ENCODE measurements around the gene ABCA2.

Gene ABCA2

DNA sequence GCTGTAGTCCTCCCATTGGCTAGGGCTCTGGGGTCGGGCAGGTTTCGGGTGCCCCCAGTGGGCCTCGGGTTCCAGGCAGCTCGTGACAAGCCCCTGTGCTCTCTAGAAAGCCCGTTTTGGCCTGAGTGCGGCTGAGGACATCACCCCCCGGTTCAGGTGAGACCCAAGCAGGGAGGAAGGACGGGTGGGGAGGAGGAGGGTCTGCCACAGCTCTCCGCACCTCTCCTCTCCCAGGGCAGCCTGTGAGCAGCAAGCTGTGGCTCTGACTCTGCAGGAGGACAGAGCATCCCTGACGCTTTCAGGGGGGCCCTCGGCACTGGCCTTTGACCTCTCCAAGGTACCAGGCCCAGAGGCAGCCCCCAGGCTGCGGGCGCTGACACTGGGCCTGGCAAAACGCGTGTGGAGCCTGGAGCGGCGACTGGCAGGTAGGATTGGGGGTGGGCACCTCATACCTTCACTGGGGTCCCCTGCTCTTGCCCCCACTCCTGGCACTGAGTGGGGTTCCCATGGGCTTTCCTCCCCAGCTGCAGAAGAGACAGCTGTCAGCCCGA, 35.1 kb downstream of the ABCA2 start:
- Mint-ChIP-seq H3K4me1 (peaks cover 22% of the 10 kb centered on the region), H3K9me3 (no peaks in the 10 kb centered on the region), H3K27me3 (no peaks in the 10 kb centered on the region), H3K36me3 (no peaks in the 10 kb centered on the region), H3K27ac (peak overlapping the region; percentile 62), H3K4me3 (peak overlapping the region; percentile 88)

DNA sequence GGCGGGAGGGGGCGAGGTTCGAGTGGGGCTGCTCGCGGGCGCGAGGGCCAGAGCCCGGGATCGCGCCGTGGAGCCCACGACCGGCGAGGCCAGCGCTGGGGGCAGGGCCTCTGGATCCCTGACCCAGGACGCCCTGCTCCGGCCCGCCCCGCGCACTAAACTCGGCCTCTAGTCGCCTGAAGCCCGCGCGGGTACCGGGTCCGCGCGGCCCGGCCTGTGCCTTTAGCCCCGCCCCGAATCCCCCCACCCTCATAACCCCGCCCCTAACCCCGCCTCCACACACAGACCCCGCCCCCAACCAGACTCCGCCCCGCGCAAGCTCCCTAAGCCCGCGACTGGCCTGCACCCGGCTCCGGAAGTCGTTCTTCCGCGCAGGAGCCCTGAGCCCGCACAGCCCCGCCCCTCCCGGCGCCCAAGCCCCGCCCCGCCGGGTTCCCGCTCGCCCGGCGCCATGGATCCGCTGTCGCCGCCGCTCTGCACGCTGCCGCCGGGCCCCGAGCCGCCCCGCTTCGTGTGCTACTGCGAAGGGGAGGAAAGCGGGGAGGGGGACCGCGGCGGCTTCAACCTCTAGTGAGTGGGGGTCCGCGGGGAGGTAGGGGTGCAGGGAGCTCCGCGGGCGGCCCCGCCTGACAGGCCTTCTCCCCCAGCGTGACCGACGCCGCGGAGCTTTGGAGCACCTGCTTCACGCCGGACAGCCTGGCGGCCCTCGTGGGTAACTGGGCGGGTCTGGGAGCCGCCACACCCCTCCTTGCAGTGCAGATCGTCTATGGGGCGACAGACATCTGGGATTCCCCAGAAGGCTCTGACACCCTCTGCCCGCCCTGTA, 35.8 kb downstream of the ABCA2 start, which contains the start of gene PAXX:
Gene PAXX, plus strand, starts transcription at position 430 of the 826 bp plus-strand sequence. Its CDS starts 22 bp downstream, at position 452.
- no peaks in the 10 kb centered on the region for H3K27me3 Mint-ChIP-seq
- peak within 1 kb of the TSS; percentile 72 for H3K27ac Mint-ChIP-seq
- H3K4me1 Mint-ChIP-seq = peaks cover 17% of the 10 kb centered on the region
- no peaks in the 10 kb centered on the region for H3K9me3 Mint-ChIP-seq
- H3K4me3 Mint-ChIP-seq = peak within 1 kb of the TSS; percentile 88
- no peaks in the 10 kb centered on the region for H3K36me3 Mint-ChIP-seq

DNA sequence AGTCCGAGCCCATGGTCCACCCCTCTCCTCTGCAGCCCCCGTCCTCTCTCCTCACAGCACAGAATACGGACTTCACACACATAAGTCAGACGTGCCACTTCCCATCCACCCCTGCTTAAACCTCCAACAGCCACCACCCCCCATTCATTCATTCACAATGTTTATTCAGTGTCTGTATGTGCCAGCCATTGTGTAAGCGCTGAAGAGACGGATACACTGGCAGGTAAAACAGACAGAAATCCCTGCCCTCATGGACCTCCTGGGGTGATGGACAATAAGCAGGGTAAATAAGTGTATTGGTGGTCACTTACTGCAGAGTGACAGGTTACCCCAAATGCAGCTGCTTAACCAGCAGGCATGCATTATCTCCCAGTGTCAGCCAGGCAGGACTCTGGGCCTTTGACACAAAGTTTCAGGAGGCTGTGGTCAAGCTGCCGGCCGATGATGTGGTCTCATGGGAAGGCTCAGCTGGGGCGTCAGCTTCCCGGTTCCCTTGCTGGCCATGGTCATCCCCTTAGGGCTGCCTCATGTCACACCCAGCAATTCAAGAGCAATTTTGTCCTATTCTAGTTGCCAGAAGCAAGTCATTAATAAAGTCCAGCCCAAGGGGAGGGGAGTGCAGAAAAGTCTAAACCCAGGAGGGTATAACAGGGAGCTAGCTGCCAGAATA, 37.7 kb downstream of the ABCA2 start:
- Mint-ChIP-seq H3K4me3 (peak overlapping the region; percentile 75), H3K4me1 (peaks cover 17% of the 10 kb centered on the region), H3K9me3 (no peaks in the 10 kb centered on the region), H3K27ac (peak overlapping the region; percentile 81), H3K36me3 (no peaks in the 10 kb centered on the region), H3K27me3 (no peaks in the 10 kb centered on the region)

DNA sequence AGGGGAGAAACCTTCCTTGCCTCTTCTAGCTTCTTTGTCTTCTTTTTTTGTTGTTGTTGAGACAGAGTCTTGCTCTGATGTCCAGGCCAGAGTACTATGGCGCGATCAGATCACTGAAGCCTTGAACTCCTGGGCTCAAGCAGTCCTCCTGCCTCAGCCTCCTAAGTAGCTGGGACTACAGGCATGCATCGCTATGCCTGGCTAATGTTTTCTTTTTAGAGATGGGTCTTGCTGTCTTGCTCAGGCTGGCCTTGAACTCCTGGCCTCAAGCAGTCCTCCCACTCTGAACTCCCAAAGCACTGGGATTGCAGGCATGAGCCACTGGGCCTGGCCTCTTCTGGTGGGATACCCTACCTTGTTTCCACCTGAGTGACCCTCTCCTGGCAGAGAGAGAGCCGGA, 39.2 kb downstream of the ABCA2 start:
- Mint-ChIP-seq H3K4me1 (peaks cover 18% of the 10 kb centered on the region), H3K36me3 (no peaks in the 10 kb centered on the region), H3K4me3 (no peak overlapping the region), H3K9me3 (no peaks in the 10 kb centered on the region), H3K27ac (no peak overlapping the region), H3K27me3 (peaks cover 2% of the 10 kb centered on the region)

DNA sequence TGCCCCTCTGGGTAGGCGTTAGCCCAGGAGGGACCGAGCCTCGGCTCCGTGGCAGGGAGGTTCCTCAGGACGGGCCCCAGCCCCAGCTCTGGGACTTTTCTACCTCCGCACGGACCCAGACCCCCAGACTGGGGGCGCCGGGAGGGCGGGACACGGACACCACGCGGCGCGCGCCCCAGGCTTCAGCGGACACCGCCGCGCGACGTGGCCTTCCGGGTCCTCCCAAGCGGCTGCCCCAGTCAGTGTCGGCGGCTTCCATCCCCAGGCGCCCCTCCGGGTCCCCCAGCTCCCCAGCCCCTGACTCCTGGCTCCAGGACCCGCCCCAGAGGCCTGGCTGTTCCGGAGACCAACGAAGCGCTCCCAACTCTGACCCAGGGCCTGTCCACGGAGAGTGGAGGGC, 42.2 kb downstream of the ABCA2 start:
- Mint-ChIP-seq H3K4me1 (peaks cover 3% of the 10 kb centered on the region), H3K27me3 (peaks cover 4% of the 10 kb centered on the region), H3K9me3 (no peaks in the 10 kb centered on the region), H3K27ac (no peak overlapping the region), H3K36me3 (no peaks in the 10 kb centered on the region), H3K4me3 (no peak overlapping the region)

DNA sequence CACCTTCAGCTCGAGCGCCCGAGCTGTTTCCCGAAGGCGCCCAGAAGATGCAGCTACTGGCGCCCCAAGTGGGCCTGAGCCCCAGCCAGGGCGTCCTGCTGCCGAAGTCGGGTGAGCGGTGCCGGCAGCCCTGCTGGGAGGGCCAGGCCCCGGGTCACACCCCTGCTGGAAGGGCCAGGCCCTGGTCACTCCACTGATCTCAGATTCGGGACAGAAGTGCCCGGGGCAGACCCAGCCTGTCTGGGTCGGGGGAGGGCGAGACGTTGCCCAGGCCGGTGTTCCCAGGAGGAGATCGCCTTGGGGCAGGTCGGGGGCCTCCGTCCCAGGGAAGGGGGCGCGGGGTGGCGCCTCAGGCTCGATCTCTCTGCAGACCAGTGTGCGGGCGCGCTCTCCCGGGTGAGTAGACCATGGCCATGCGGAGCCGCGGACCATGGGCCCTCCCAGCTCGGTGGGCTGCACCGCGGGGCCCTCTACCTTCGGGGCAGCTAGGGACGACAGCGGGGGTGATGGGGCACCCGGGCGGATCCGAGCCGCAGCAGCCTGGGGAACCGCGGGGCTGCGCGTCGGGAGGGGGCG, 42.9 kb downstream of the ABCA2 start:
- H3K27ac Mint-ChIP-seq = no peak overlapping the region
- H3K9me3 Mint-ChIP-seq = no peaks in the 10 kb centered on the region
- no peaks in the 10 kb centered on the region for H3K36me3 Mint-ChIP-seq
- peaks cover 3% of the 10 kb centered on the region for H3K4me1 Mint-ChIP-seq
- H3K4me3 Mint-ChIP-seq = no peak overlapping the region
- peaks cover 4% of the 10 kb centered on the region for H3K27me3 Mint-ChIP-seq

DNA sequence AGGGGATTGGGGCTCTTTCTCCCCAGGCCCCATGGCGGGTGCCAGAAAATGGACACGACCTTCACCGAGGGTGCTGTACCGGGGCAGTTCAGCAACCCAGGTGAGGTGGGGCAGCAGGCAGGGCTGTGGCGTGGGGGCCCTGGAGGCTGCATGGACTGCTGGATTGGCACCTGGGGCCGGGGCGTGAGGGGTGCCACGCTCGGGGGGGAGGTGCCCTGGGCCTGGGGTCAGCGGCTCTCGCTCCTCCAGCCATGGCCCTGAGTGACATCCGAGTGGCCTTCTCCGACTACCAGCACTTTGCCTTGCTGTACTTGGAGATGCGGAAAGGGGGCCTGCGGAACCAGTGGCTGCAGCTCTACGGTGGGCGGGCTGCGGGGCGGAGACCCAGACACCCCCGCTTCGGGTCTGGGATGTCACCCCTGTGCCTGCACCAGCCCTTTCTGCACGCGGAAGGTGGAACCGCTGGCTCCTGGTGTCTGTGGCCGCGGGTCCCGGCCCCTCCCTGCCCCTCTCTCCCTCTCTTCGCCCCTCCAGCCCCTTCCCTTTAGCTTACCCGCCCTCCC, 43.5 kb downstream of the ABCA2 start:
- Mint-ChIP-seq H3K4me1 (peaks cover 3% of the 10 kb centered on the region), H3K27ac (no peak overlapping the region), H3K4me3 (no peak overlapping the region), H3K36me3 (no peaks in the 10 kb centered on the region), H3K9me3 (no peaks in the 10 kb centered on the region), H3K27me3 (peaks cover 4% of the 10 kb centered on the region)

DNA sequence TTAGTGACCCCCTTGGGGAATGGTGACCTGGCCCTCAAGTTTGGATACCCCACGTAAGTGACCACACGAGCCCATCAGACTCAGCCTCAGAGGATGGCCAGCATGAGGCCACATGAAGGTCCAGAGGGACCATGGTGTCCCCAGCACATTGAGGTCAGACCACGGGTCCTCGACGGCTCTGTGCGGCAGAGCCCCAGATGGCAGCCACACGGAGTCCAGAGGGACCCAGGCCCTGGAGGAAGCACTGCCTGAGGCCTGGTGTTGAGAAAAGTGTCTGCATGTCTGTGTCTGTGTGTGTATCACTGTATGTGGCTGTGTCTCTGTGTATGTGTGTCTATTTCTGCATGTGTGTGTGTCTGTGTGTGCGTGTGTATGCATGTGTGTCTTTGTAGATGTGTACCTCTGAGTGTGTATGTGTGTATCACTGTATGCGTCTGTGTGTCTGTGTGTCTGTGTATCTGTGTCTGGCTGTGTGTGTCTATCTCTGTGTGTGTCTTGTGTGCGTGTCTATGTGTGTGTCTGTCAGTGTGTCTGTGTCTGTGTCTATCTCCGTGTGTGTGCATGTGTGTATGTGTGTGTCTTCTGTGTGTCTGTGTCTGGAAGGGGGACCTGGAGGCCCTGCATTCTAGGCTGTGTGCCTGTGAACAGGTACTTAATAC, 44.3 kb downstream of the ABCA2 start:
- Mint-ChIP-seq H3K4me1 (peaks cover 3% of the 10 kb centered on the region), H3K27me3 (peaks cover 4% of the 10 kb centered on the region), H3K36me3 (no peaks in the 10 kb centered on the region), H3K9me3 (no peaks in the 10 kb centered on the region), H3K4me3 (no peak overlapping the region), H3K27ac (no peak overlapping the region)

DNA sequence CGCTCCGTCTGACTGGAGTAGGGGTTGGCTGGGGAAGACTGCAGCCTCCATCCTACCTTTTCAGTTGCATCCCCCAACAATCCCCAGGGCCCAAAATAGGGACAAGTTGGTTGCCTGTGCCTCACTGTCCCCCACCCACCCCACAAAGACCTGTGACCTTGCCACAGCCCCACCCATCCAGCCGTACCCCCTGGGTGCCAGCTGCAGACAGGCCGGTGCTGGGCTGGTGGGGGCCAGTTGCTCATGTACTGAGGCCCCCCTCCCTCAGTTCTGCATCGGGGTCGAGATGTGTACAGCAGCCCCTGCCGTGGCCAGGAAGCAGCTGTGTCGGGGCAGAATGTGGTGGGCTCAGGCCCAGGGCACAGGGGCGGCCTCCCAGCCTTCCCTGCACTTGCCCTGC, 44.9 kb downstream of the ABCA2 start:
- H3K27ac Mint-ChIP-seq = no peak overlapping the region
- H3K27me3 Mint-ChIP-seq = peaks cover 4% of the 10 kb centered on the region
- H3K4me3 Mint-ChIP-seq = no peak overlapping the region
- H3K4me1 Mint-ChIP-seq = peaks cover 3% of the 10 kb centered on the region
- H3K9me3 Mint-ChIP-seq = no peaks in the 10 kb centered on the region
- no peaks in the 10 kb centered on the region for H3K36me3 Mint-ChIP-seq

DNA sequence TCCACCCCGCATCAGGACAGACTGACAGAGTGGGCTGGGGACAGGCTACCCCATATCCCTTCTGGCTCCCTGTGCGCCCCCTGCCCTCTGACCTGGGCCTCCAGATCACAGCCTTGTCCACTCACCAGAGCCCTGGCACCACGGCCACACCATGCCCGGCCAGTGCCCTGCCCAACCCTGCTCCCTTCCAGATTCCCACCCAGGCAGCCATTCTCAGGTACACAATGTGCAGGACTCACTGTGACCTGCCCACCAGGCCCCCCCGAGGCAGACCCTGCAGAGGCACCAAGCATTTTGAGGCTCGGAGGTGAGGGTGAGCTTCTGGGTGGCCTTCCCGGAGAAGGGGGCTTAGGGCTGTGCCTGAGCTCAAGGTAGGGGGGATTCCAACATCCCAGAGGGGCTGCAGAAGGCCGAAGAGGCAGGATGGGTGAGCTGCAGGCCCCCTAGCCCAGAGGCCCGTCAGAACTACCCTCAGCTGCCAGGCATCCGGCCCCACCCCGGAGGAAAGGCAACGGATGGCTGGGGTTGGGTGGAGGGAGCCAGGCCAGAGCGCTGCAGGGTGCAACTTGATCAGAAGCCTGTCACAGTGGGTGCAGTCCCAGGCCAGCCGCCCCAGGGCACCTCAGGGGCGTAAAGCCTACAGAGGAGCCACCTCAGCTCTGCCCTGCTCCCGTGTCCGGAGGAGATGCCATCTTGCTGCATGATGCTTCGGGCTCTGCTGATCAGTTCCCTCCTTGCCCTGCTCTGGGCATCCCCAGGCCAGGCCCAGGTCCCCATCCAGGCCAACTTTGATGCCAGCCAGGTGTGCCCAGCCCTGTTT, 45.6 kb downstream of the ABCA2 start, which contains the start of gene LCNL1:
Gene LCNL1, plus strand, starts transcription at position 762 of the 820 bp plus-strand sequence. CDS start 594 bp downstream, outside the sequence.
- peaks cover 4% of the 10 kb centered on the region for H3K27me3 Mint-ChIP-seq
- no peaks in the 10 kb centered on the region for H3K36me3 Mint-ChIP-seq
- H3K4me3 Mint-ChIP-seq = no peak within 1 kb of the TSS
- H3K27ac Mint-ChIP-seq = peak within 1 kb of the TSS; percentile 12
- H3K9me3 Mint-ChIP-seq = no peaks in the 10 kb centered on the region
- peaks cover 3% of the 10 kb centered on the region for H3K4me1 Mint-ChIP-seq

DNA sequence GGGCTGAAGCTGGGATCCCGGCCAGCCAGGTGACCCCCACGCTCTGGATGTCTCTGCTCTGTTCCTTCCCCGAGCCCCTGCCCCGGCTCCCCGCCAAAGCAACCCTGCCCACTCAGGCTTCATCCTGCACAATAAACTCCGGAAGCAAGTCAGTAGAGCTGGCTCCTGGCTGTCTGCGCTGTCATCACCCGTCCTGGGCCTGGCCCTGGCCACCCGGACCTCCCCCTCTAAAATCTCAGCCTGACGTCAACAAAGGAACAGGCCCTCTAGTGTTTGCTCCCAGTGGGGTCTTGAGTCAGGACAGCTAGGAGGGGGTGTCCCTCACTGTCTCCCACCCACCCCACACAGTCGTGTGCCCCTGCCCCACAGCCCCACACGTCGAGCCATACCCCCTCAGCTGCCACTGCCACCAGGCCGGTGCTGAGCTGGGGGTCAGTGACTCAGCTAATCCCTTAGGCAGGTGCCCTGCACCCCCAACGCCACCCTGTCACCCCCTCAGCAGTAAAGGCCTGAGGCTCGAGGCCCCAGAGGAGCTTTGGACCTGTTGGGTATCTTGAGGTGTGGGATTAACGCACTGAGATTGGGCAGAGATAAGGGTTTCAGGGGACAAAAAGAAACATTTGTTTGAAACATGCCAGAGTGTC, 46.3 kb downstream of the ABCA2 start:
- no peaks in the 10 kb centered on the region for H3K36me3 Mint-ChIP-seq
- no peak overlapping the region for H3K27ac Mint-ChIP-seq
- peaks cover 4% of the 10 kb centered on the region for H3K27me3 Mint-ChIP-seq
- no peak overlapping the region for H3K4me3 Mint-ChIP-seq
- peaks cover 3% of the 10 kb centered on the region for H3K4me1 Mint-ChIP-seq
- H3K9me3 Mint-ChIP-seq = no peaks in the 10 kb centered on the region

DNA sequence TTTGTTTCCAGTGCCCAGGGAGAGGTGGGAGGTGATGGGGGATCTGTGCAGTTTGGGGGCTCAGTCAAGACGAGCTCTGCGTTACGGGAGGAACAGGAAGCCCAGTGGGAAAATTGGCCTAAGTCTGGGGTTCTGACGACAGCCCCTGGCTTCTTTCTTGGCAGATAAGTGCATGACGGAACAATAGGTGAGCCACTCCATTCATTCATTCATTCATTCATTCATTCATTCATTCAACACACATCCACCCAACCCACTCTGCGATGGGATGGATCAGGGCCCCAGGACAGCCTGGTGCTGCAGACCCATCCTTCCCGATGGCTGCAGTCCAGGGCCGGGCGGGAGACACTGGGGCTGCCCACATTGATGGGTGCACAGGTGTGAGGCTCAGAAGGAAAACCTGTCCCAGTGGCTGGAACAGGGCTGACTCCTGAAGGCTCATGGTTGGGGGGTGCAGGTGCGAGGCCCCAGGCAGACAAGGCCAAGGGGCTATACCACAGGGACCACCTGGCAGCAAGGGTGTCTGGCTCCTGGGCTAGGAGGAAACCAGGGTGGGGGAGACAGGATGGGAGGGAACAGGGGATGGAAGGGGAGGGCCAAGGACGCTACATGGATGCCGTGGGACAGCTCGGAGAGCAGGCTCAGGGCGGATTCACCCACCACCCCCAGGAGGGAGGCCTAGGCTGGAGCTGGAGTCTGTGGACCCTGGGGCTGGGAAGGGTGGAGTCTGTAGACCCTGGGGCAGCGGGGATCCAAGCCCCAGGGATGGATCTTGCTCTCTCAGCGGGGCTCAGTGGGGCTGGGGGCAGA, 47.2 kb downstream of the ABCA2 start:
- peaks cover 3% of the 10 kb centered on the region for H3K4me1 Mint-ChIP-seq
- H3K4me3 Mint-ChIP-seq = no peak overlapping the region
- H3K36me3 Mint-ChIP-seq = no peaks in the 10 kb centered on the region
- H3K27ac Mint-ChIP-seq = no peak overlapping the region
- no peaks in the 10 kb centered on the region for H3K9me3 Mint-ChIP-seq
- H3K27me3 Mint-ChIP-seq = peaks cover 4% of the 10 kb centered on the region

DNA sequence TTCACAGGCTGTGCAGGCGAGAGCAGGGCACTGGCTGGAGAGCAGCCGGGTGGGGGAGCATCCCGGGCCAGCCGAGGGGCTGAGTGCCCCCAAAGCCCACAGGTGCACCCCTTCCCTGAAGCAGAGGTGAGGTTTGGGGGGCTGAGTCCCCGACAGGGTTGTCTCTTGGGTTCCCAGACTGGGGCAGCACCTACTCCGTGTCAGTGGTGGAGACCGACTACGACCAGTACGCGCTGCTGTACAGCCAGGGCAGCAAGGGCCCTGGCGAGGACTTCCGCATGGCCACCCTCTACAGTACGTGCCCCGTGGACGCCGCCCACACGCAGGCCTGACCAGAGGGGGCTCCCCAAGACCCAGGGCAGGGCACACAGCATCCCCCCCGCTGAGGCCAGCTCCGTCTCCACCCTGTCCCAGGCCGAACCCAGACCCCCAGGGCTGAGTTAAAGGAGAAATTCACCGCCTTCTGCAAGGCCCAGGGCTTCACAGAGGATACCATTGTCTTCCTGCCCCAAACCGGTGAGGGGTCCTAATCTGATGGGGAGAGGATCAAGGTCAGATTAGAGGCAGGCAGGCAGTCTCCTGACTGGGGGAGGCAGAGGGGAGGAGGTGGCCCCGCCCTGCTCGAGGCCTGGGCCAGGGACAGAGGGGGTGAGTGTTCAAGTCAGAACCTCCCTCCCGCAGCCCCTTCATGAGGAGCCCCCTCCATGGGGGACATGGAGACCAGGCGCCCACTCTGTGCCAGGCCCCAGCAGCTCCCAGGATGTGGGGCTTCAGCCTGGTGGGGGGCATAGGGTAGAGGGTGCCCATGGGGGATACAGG, 48.1 kb downstream of the ABCA2 start:
- Mint-ChIP-seq H3K36me3 (no peaks in the 10 kb centered on the region), H3K4me3 (no peak overlapping the region), H3K9me3 (no peaks in the 10 kb centered on the region), H3K27me3 (peaks cover 4% of the 10 kb centered on the region), H3K27ac (no peak overlapping the region), H3K4me1 (peaks cover 8% of the 10 kb centered on the region)

Data from activated naive CD4-positive, alpha-beta T cell treated with anti-CD3 and anti-CD28 coated beads, Interleukin-2, amount 50 U/mL, for 24 hours (primary cell).